K562 (cell line): ENCODE results near the gene SLC8A2. TPM values are rescaled to one million over a fixed set of nuclear protein-coding genes. Genes with fewer than 3 reads are reported as not detected.

ENCODE experiments used
- ATAC-seq: fragments of 200-7000 bp; cut with Tn5 transposase; 3 replicates; pipeline ENCODE4 v1.9.1; 2020; ENCODE audit warnings: moderate library complexity
- BruUV-seq: library from RNA; stranded (reverse); fragments of 400-500 nt; replicated peaks from 2 replicates; lab custom pipeline; 2021; lab: Mats Ljungman, UMichigan
- CTCF ChIA-PET: fragments of 300-600 bp; formaldehyde crosslinking; extraction: SDS; loops from one replicate; lab custom pipeline; 2021; ENCODE audit warnings: low intra/inter-chr PET ratio; lab: Yijun Ruan, JAX
- POLR2A ChIA-PET: fragments of 300-600, 350-650 bp; sonication (Branson Sonifier 250); formaldehyde crosslinking; extraction: SDS; loops from one replicate; lab custom pipeline; 2021; ENCODE audit warnings: antibody characterized with exemption, inconsistent platforms; lab: Yijun Ruan, JAX
- DNase-seq, 4 experiments: peaks; one replicate each; pipeline versions ENCODE4 v3.0.0 to v3.0.0-alpha.2; 2011 to 2018; ENCODE audit warnings: low spot score in 3 of 4, mixed read lengths in 3 of 4; ENCODE audit errors: extremely low read depth in 1 of 4
- FAIRE-seq: peaks from 2 replicates; lab custom pipeline; 2011; peaks lifted over from hg19 to GRCh38; lab: Jason Lieb, UNC
- H2AFZ ChIP-seq: 2 replicates; pipeline ENCODE4 v1.6.0; 2011; ENCODE audit warnings: low read depth, low read length, control low read depth, inconsistent platforms
- H3K27ac ChIP-seq: fragments of 200-600 bp; 3 replicates; pipeline ENCODE4 v1.8.0; 2011; ENCODE audit warnings: low read depth, mild to moderate bottlenecking, control low read depth, inconsistent platforms, low read length, moderate library complexity, mixed read lengths; ENCODE audit errors: extremely low read depth
- H3K27me3 ChIP-seq, 2 experiments: fragments of 300-600 bp in 1 of 2; 2 replicates in 1 of 2; 3 replicates in 1 of 2; pipeline versions ENCODE4 v1.6.0 to v1.8.0; 2011; ENCODE audit warnings: inconsistent platforms in 2 of 2, low read length in 2 of 2, mild to moderate bottlenecking in 1 of 2, mixed read lengths in 1 of 2, moderate library complexity in 1 of 2; ENCODE audit not compliant: control insufficient read depth in 2 of 2, insufficient read depth in 2 of 2
- H3K36me3 ChIP-seq: fragments of 300-600 bp; 3 replicates; pipeline ENCODE4 v1.8.0; 2011; ENCODE audit warnings: mild to moderate bottlenecking, low read length, inconsistent platforms; ENCODE audit not compliant: control insufficient read depth, insufficient read depth
- H3K4me1 ChIP-seq, 2 experiments: fragments of 200-600 bp in 1 of 2; replicated peaks in 1 of 2; 2 replicates in 1 of 2; 3 replicates in 1 of 2; pipeline versions ENCODE4 v1.5.1 to v1.8.0; 2011; ENCODE audit warnings: inconsistent platforms in 2 of 2, low read length in 2 of 2, mild to moderate bottlenecking in 1 of 2, mixed read lengths in 1 of 2, moderate library complexity in 1 of 2; ENCODE audit not compliant: control insufficient read depth in 2 of 2, insufficient read depth in 2 of 2
- H3K4me2 ChIP-seq: 2 replicates; pipeline ENCODE4 v1.6.1; 2011; ENCODE audit warnings: low read length, control low read depth, inconsistent platforms, mixed read lengths; ENCODE audit not compliant: insufficient read depth
- H3K4me3 ChIP-seq: fragments of 200-600 bp; sonication (generic), shearing (Covaris generic); 2 replicates; pipeline ENCODE4 v1.5.1; 2016; ENCODE audit warnings: control low read depth, inconsistent platforms
- H3K79me2 ChIP-seq: fragments of 200-600 bp; 3 replicates; pipeline ENCODE4 v1.8.0; 2011; ENCODE audit warnings: low read length, inconsistent platforms; ENCODE audit not compliant: control insufficient read depth, insufficient read depth
- H3K9ac ChIP-seq, 2 experiments: 2 replicates each; pipeline versions ENCODE4 v1.6.0 to v1.6.1; 2011; ENCODE audit warnings: low read depth in 2 of 2, low read length in 2 of 2, control low read depth in 1 of 2, inconsistent platforms in 1 of 2, mild to moderate bottlenecking in 1 of 2, mixed read lengths in 1 of 2; ENCODE audit not compliant: insufficient read depth in 1 of 2
- H3K9me1 ChIP-seq: one replicate; pipeline ENCODE4 v1.6.0; 2011; ENCODE audit warnings: inconsistent platforms, mild to moderate bottlenecking, low read length, moderate library complexity; ENCODE audit not compliant: control insufficient read depth, insufficient read depth
- H3K9me3 ChIP-seq: replicated peaks from 2 replicates; pipeline ENCODE4 v1.5.1; 2011; ENCODE audit warnings: low read depth, low read length, inconsistent platforms; ENCODE audit not compliant: control insufficient read depth, insufficient read depth
- H4K20me1 ChIP-seq: replicated peaks from 2 replicates; pipeline ENCODE4 v1.6.1; 2011; ENCODE audit warnings: low read length, inconsistent platforms, mixed read lengths; ENCODE audit not compliant: control insufficient read depth, insufficient read depth
- ZBTB17 ChIP-seq: fragments of 450-650 bp; formaldehyde crosslinking; IDR thresholded peaks from 2 replicates; pipeline ENCODE4 v1.4.0; 2020; ENCODE audit warnings: mild to moderate bottlenecking
- ZNF263 ChIP-seq: sonication (generic); formaldehyde crosslinking; IDR thresholded peaks from 2 replicates; pipeline ENCODE4 v1.8.0; 2022; ENCODE audit warnings: mild to moderate bottlenecking, missing genetic modification reagents, borderline replicate concordance
- ZNF436 ChIP-seq: fragments of 250-450, 450-650 bp; sonication (Bioruptor Pico); formaldehyde crosslinking; IDR thresholded peaks from 2 replicates; pipeline ENCODE4 v1.7.0; 2020; ENCODE audit warnings: mild to moderate bottlenecking
- WGBS: fragments of 100-300 bp; shearing (Covaris generic); methylation state at CpG from one replicate; pipeline ENCODE4 v1.1.6; 2016; ENCODE audit warnings: low coverage, mixed read lengths; ENCODE audit not compliant: insufficient coverage; ENCODE audit errors: missing lambda C conversion rate; 5-methylcytosine and 5-hydroxymethylcytosine counted together
- in situ Hi-C: fragments of 300-500 bp; cut with MboI; formaldehyde crosslinking; loops from 4 replicates; pipeline ENCODE4 v1.15.0; 2018; ENCODE audit warnings: inconsistent platforms, mixed read lengths
- intact Hi-C: fragments of 100-400 bp; cut with micrococcal nuclease; formaldehyde crosslinking; loops from 2 replicates; pipeline ENCODE4 v1.14.2; 2022
- polyA plus RNA-seq, 8 experiments: library from polyadenylated mRNA; depleted of rRNA in 4 of 8; stranded (reverse) in 5 of 8; unstranded in 3 of 8; fragments of >200 nt; fragmentation: Nextera tagmentation in 2 of 8; fragmentation: Illumina TruSeq in 1 of 8; extraction: Ambion mirVana in 2 of 8; extraction: Trizol in 1 of 8; gene quantifications; 2 replicates each; pipeline versions ENCODE4 v1.2.1 to v1.2.3, GENCODE V29; 2011 to 2014; ENCODE audit warnings: inconsistent platforms in 1 of 8, missing spikeins in 1 of 8
- total RNA-seq, 7 experiments: library from RNA; depleted of rRNA in 6 of 7; stranded (reverse); fragments of >200 nt in 6 of 7; fragmentation: Illumina TruSeq in 2 of 7; extraction: Trizol in 2 of 7; gene quantifications; 2 replicates each; pipeline versions ENCODE4 v1.2.1 to v1.2.3, GENCODE V29; 2011 to 2021; ENCODE audit warnings: low replicate concordance in 1 of 7

SLC8A2 gene
- total and polyA plus RNA-seq, 9 of the 15 experiments (the other 6 are each of a cell fraction or from before 2014, with no cell fraction given): 0.07 to 0.66 (median 0.24) TPM; not detected in 3

DNA sequence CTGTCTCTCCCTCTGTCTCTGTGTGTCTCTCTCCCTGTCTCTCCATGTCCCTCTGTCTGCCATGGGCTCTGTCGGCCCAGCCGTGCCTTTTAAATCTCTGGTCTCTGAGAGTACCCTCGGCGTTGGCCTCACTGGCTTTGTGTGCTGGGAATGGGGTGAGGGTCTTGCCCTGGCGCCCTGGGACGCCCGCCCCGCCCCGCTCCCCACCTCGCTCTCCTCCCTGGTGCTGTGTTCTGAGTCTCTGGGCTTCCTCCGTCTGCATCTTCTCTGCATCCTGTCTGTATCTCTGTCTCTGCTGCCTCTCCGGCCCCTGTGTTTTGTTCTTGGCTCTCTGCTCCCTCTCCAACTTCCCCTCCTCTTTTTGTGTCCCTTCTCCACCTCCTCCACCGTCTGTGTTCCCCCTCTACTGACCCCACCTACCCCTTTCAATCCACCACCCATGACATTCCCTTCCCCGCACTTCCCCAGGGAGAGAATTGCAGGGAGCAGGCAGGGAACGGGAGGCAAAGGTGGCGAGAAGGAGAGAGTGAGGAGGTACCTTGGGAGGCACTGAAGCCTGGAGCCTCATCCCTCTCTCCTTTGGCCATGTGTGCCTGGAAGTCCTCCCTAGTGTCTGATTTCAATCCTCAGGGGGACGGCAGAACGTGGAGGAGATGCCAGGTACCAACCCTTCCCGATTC is 48.4 kb downstream of the SLC8A2 start:
- Histone ChIP-seq H3K9ac (no peak overlapping the region), H3K36me3 (no peaks in the 10 kb centered on the region), H3K4me2 (no peak overlapping the region), H3K27me3 (peaks cover 33 to 40% of the 10 kb centered on the region in 2 experiments; a peak in 4 of 5 replicates), H3K27ac (no peak overlapping the region), H4K20me1 (peaks cover 5% of the 10 kb centered on the region; the same call in 1 of the 2 replicates), H2AFZ (no peak overlapping the region), H3K79me2 (no peaks in the 10 kb centered on the region), H3K9me1 (no peaks in the 10 kb centered on the region), H3K4me1 (peaks cover 8 to 50% of the 10 kb centered on the region in 2 experiments; a peak in 4 of 5 replicates), H3K4me3 (no peak overlapping the region), H3K9me3 (no peaks in the 10 kb centered on the region; the same call in 1 of the 2 replicates)
- TF ChIP-seq ZBTB17 (CRISPR knock-in tag): no peak
- TF ChIP-seq ZNF436: no peak
- TF ChIP-seq ZNF263 (CRISPR knock-in tag): peak; percentile 49; the same call in 1 of the 2 replicates
- DNase-seq: no peak
- FAIRE-seq: no peak
- ChIA-PET CTCF (no interaction called here), POLR2A (no interaction called here)
- WGBS: 3% methylated on average over 8 of the region's 19 CpGs
- intact Hi-C loops: no loop called here
- no TSS peak for BruUV-seq
- in situ Hi-C loops: no loop called here
- no peak for ATAC-seq
